Hematopoietic multipotent progenitor cell treated with erythropoietin and hydrocortisone succinate and interleukin-3 and kit ligand, for 8 days (in vitro differentiated cells): ENCODE data around the gene XNDC1N.
A peak's percentile ranks its signal among the peaks of the same experiment; 100 is the strongest.
"Not testable (repeated sequence)": the region's sequence is repeated elsewhere in the genome, so short reads cannot be mapped to it uniquely, and the experiment has no call there.

Experiments used
- DNase-seq: peaks from one replicate; pipeline ENCODE4 v3.0.0-alpha.2; 2015

The XNDC1N gene

DNA sequence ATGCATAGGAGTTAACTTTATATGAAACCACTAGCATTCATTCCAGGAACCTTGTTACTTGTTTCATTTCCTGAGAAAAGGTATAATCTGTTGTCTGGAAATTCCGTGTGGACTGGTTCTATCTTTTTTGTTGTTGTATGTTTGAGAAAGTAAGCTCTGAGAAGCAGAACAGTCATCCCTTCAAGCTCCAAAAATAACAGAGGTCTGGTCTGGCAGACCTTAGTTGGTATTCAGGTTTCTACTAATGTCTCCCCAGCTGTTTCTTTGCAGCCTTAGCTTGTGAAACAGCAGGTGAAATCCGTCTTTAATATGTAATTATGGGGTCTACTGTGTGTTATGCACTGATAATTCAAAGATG is 2.8 kb upstream of the XNDC1N start:
- no peak for DNase-seq

DNA sequence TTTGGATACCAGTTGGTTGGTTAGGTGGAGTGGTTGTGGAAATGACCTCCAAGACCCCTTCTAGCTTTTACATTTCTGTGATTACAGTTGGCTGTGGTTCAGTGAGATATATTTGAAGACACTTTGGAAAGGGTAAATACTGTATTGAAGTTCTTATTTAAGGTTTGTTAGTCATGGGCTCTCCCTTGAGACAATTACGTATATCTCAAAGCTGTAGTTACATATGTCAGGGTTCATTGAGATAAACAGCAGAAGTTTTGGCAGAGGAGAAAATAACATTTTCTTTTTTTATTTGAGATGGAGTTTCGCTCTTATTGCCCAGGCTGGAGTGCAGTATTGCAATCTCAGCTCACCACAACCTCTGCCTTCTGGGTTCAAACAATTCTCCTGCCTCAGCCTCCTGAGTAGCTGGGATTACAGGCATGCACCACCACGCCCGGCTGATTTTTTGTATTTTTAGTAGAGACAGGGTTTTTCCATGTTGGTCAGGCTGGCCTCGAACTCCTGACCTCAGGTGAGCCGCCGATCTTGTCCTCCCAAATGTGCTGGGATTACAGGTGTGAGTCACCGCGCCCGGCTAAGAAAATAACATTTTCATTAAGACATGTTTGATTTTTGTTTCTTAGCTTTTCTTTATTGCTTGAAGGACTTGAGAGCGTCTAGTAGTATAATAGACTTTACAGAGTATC is 2.3 kb upstream of the XNDC1N start:
- DNase-seq: no peak

DNA sequence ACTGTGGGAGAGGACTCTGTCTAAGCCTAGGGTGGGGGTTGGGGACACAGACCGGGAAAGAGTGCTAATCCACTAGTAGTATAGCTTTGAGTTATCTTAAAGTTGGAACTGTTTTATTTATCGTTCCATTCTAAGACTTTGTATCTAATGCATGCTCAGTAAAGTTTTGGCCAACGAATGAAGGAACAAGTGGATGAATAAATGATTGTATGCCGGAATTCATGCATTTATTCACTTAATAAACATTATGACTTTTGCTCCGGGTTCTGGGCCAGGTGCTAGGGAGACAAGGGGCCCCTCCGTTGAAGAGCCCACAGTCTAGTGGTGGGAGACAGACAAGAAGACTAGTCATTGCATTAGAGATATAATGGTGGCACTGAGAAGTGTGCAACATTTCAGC is 1.1 kb upstream of the XNDC1N start:
- no peak for DNase-seq

DNA sequence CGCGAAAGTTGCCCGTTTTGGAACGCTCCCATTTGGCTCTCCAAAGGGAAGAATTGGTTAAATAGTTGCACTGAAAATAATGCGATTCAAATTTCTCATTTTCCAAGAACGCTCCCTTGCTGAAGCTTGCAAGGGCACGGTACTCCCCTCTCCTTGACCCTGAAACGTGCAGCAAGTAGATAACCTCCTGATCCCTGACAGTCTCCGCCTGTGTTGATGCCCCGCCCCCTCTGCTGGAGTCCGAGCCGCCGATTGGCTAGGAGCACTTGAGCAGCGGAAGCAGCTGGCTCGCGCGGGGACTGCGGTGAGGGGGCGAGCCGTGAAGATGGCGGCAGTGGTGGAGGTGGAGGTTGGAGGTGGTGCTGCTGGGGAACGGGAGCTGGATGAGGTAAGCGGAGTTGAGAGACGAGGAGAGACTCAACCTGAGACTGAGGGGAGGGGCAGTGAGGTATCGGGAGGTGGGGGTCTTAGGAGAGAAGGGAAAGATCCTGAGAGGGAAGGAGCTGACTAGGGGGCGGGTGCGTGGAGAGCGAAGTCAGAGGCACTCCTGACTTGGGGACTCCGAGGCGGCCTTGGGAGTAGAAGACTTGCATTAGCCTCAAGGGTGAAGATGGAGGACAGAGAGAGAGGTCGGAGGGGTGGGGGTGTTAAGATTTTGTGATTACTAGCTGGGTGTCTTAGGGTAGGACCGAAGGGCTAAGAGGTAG is 496 bp upstream of the XNDC1N start, which contains the start of gene RNF121:
TSS of gene RNF121 (plus strand) at position 310 of the 707 bp plus-strand sequence. CDS start at position 326, 16 bp downstream.
- DNase-seq: peak; percentile 97

DNA sequence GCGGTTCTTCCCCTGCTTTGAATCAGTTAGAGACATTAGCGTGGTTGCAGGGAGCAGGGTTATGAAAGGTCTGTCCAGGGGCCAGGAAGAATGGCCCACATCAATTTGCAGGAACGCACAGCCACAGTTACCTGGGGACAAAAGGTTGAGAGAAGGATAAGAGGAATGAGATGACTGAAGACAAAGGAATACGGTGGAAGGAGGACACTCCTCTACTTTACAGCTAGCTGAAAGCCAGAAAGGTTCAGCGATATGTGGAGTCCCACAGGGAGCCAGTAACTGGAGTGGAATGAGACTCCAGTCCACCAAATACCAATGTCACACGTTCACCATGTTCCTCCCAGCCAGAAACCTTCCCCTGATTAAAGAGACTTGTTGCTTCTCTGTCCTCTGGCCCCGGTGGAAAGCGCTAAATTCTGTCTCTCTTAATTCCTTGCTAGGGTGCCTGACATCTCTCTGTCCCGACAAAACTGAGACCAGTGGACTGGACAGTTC is 10.7 kb downstream of the XNDC1N start:
- DNase-seq: no peak

DNA sequence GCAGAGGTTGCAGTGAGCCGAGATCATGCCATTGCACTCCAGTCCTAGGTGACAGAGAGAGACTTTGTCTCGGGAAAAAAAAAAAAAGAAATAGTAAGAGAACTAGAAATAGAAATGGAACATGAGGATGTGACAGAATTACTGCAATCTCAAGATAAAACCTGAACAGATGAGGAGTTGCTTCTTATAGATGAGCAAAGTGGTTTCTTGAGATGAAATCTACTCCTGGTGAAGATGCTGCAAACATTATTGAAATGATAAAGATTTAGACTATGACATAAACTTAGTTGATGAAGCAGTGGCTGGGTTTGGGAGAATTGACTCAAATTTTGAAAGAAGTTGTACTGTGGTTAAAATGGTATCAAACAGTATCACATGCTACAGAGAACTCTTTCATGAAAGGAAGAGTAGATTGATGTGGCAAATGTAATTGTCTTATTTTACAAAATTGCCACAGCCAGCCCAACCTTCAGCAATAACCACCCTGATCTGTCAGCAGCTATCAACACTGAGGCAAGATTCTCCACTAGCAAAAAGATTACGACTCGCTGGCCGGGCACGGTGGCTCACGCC is 13.7 kb downstream of the XNDC1N start:
- no peak for DNase-seq

DNA sequence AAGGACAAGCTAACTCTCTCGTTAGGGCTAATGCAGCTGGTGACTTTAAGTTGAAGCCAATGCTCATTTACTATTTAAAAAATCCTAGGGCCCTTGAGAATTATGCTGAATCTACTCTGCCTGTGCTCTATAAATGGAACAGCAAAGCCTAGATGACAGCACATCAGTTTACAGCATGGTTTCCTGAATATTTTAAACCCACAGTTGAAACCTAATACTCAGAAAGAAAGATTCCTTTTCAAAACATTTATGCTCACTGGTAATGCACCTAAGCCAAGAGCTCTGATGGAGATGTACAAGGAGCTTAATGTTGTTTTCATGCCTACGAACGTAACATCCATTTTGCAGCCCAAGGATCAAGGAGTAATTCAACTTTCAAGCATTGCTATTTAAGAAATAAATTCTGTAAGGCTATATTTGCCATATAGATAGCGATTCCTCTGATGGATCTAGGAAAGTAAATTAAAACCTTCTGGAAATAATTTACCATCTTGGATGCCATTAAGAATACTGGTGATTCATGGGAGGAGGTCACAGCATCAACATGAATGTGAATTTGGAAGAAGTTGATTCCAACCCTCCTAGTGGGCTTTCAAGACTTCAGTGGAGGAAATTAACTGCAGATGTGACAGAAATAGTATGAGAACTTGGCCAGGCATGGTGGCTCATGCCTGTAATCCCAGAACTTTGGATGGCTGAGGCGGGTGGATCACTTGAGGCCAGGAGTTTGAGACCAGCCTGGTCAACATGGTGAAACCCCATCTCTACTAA is 14.5 kb downstream of the XNDC1N start:
- no peak for DNase-seq

DNA sequence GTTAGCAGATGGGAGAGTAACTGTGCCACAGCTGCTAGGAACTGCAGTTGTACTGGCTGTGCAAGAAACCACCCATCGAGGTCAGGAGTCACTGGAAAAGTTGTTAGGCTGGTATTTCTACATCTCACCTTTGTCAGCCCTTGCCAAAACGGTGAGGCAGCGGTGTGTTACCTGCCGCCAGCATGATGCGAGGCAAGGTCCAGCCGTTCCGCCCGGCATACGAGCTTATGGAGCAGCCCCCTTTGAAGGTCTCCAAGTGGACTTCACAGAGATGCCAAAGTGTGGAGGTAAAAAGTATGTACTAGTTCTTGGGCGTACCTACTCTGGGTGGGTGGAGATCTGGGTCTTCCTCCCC is 16.4 kb downstream of the XNDC1N start:
- not testable (repeated sequence) for DNase-seq

DNA sequence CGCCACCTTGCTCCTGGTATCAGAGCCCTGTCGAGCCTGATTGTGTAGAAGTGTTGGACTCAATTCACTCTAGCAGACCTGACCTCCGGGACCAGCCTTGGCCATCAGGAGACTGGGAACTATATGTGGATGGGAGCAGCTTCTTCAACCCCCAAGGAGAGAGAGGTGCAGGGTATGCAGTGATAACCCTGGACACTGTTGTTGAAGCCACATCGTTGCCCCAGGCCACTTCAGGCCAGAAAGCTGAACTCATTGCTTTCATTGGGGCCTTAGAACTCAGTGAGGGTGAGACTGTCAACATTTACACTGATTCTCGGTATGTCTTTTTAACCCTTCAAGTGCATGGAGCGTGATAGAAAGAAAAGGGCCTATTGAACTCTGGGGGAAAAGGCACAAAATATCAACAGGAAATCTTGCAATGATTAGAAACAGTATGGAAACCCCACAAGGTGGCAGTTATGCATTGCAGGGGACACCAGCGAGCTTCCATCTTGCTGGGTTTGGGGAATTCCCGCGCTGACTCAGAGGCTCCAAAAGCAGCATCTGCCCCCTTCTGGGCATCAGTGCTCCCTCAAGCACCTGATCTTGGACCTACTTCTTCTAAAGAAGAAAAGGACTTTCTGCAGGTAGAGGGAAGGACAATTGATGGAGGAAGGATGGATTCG is 16.9 kb downstream of the XNDC1N start:
- DNase-seq: not testable (repeated sequence)

DNA sequence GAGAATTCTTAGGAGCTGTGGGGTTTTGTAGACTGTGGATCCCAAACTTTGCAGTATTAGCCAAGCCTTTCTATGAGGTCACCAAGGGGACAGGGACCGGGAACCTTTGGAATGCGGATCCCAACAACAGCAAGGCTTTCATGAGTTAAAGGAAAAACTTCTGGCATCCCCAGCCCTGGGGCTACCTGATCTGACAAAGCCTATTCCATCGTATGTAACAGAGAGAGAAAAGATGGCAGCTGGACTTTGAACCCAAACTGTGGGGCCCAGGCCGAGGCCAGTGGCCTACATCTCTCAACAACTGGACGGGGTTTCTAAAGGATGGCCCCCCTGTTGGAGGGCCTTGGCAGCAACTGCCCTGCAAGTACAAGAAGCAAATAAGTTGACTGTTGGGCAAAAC is 17.6 kb downstream of the XNDC1N start:
- not testable (repeated sequence) for DNase-seq

DNA sequence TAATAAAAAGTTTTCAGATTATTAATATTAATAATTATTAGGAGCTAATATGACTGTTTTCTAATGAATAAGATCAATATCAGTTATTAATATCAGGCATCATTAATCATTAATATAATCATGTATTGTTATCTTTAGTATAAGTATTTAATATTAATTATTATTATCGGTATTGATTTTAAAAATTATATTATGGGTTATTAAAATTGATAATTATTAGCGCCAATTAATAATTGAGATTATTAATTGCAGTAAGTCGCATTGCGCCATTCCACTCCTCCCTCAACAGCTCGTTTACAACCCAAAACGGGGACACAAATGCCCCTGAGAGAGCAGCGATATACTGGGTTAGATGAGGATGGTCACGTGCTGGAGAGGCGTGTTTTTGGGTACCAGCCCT is 20.2 kb downstream of the XNDC1N start:
- DNase-seq: no peak

DNA sequence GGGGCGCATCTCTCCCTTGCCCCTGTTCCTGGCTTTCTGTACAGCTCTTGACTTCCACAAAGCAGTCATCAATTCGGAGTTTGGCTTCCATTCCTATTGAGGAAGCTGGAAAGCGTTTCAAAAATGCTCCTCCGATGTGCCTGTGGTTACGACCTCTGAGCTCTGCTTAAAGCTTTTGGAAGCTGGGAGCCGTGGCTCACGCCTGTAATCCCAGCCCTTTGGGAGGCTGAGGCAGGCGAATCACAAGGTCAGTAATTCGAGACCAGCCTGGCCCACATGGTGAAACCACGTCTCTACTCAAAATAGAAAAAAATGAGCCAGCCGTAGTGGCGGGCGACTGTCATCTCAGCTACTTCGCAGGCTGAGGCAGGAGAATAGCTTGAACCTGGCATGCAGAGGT is 27.3 kb downstream of the XNDC1N start:
- DNase-seq: not testable (repeated sequence)

DNA sequence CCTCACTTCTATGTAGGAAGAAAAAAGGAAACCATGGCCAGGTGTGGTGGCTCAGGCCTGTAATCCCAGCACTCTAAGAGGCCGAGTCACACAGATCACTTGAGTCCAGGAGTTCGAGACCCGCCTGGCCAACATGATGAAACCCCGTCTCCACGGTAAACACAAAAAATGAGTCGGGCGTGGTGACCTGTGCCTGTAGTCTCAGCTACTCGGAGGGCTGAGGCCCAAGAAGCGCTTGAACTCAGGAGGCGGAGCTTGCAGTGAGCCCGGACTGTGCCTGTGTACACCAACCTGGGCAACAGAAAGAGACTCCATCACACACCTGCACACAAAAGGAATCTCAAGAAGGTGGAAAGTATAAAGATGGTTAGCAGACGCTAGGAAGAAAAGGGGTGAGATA is 32.4 kb downstream of the XNDC1N start:
- no peak for DNase-seq

DNA sequence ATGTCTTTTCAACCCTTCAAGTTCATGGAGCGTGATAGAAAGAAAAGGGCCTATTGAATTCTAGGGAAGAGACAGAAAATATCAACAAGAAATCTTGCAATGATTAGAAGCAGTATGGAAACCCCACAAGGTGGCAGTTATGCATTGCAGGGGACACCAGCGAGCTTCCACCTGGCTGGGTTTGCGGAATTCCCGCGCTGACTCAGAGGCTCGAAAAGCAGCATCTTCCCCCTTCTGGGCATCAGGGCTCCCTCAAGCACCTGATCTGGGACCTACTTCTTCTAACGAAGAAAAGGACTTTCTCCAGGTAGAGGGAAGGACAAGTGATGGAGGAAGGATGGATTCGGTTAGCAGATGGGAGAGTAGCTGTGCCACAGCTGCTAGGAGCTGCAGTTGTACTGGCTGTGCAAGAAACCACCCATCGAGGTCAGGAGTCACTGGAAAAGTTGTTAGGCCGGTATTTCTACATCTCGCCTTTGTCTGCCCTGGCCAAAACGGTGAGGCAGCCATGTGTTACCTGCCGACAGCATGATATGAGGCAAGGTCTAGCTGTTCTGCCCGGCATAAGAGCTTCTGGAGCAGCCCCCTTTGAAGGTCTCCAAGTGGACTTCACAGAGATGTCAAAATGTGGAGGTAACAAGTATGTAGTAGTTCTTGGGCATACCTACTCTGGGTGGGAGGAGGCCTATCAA is 39.1 kb downstream of the XNDC1N start:
- not testable (repeated sequence) for DNase-seq

DNA sequence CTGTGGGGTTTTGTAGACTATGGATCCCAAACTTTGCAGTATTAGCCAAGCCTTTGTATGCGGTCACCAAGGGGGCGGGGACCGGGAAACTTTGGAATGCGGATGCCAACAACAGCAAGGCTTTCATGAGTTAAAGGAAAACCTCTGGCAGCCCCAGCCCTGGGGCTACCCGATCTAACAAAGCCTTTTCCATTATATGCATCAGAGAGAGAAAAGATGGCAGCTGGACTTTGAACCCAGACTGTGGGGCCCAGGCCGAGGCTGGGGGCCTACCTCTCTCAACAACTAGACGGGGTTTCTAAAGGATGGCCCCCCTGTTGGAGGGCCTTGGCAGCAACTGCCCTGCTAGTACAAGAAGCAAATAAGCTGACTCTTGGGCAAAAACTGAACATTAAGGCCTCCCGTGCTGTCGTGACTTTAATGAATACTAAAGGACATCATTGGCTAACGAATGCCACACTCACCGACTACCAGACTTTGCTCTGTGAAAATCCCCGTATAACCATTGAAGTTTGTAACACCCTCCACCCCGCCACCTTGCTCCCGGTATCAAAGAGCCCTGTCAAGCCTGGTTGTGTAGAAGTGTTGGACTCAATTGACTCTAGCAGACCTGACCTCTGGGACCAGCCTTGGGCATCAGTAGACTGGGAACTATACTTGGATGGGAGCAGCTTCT is 39.9 kb downstream of the XNDC1N start:
- not testable (repeated sequence) for DNase-seq

DNA sequence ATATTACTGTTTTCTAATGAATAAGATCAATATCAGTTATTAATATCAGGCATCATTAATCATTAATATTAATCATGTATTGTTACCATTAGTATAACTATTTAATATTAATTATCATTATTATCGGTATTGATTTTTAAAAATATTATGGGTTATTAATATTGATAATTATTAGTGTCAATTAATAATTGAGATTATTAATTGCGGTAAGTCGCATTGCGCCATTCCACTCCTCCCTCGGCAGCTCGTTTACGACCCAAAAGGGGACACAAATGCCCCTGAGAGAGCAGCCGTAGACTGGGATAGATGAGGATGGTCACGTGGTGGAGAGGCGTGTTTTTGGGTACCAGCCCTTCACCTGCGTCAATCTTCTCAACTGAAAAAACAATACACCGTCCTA is 42.6 kb downstream of the XNDC1N start:
- DNase-seq: not testable (repeated sequence)
